ENCODE measurements around the gene GPC3.

DNA sequence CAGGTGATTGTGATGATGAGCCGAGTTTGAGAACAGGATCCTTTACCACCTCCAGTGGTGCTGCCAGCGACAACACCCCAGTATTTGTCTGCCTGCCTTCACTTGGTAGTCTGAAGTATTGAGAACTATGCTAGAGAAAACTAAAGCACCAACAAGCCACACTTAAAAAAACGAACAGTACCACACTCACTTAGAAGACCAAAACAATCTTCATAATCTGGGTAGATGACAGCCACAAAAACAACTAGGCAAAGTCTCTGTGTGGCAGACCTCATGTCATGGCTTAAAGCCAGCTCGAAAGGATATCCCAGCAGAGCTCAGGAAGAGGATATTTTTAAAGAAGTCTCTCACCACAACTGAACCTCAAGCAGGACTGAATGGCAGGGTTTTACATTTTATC, 236.0 kb downstream of the GPC3 start:
- TF ChIP-seq, protein P1, sequence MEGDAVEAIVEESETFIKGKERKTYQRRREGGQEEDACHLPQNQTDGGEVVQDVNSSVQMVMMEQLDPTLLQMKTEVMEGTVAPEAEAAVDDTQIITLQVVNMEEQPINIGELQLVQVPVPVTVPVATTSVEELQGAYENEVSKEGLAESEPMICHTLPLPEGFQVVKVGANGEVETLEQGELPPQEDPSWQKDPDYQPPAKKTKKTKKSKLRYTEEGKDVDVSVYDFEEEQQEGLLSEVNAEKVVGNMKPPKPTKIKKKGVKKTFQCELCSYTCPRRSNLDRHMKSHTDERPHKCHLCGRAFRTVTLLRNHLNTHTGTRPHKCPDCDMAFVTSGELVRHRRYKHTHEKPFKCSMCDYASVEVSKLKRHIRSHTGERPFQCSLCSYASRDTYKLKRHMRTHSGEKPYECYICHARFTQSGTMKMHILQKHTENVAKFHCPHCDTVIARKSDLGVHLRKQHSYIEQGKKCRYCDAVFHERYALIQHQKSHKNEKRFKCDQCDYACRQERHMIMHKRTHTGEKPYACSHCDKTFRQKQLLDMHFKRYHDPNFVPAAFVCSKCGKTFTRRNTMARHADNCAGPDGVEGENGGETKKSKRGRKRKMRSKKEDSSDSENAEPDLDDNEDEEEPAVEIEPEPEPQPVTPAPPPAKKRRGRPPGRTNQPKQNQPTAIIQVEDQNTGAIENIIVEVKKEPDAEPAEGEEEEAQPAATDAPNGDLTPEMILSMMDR (conservative IDR thresholded peaks at IDR 0.05; ENCODE audit: low read depth, low read length), result no peak
- TF ChIP-seq MXI1 (IDR thresholded peaks at IDR 0.05; ENCODE audit: borderline replicate concordance, low read depth, low read length) (no peak), RAD21 (IDR thresholded peaks at IDR 0.05; ENCODE audit: low read length) (no peak), BHLHE40 (IDR thresholded peaks at IDR 0.05; ENCODE audit: low read depth, low read length) (no peak), POLR2A (IDR thresholded peaks at IDR 0.05; ENCODE audit: low read depth, low read length) (no peak)

Measured in IMR-90 (cell line).